Hematopoietic multipotent progenitor cell treated with erythropoietin and hydrocortisone succinate and interleukin-3 and kit ligand, for 6 days (in vitro differentiated cells): ENCODE results near the gene SNRPE.
"Not testable (repeated sequence)": the region's sequence is repeated elsewhere in the genome, so short reads cannot be mapped to it uniquely, and the experiment has no call there.

Experiments used
- DNase-seq: peaks from one replicate; pipeline ENCODE4 v3.0.0-alpha.2; 2015

SNRPE gene

GRCh38 chr1:203861379-203862184 lies at the start of gene SNRPE:
Gene SNRPE, plus strand, starts transcription at chr1:203861599. Its CDS starts 61 bp downstream, at chr1:203861660.
- peak; percentile 98 for DNase-seq

GRCh38 chr1:203813581-203814341 lies 47.6 kb upstream of the SNRPE start:
- DNase-seq: no peak

- DNase-seq: no peak
These were observed 43.0 kb upstream of the SNRPE start for GRCh38 chr1:203818399-203818798.

- DNase-seq: no peak
These were observed 38.1 kb upstream of the SNRPE start for GRCh38 chr1:203823306-203823705.

- DNase-seq: no peak
These were observed 35.2 kb upstream of the SNRPE start for GRCh38 chr1:203826175-203826574.

GRCh38 chr1:203828002-203828401 lies 33.4 kb upstream of the SNRPE start:
- no peak for DNase-seq

- DNase-seq: no peak
These were observed 32.9 kb upstream of the SNRPE start for GRCh38 chr1:203828503-203828902.

GRCh38 chr1:203829247-203829646 lies 32.2 kb upstream of the SNRPE start:
- not testable (repeated sequence) for DNase-seq

GRCh38 chr1:203835476-203835875 lies 25.9 kb upstream of the SNRPE start:
- DNase-seq: no peak

GRCh38 chr1:203839081-203839480 lies 22.3 kb upstream of the SNRPE start:
- no peak for DNase-seq

GRCh38 chr1:203840208-203840808 lies 21.1 kb upstream of the SNRPE start:
- no peak for DNase-seq

GRCh38 chr1:203842559-203842876 lies 18.9 kb upstream of the SNRPE start:
- no peak for DNase-seq

GRCh38 chr1:203843435-203843834 lies 18.0 kb upstream of the SNRPE start:
- DNase-seq: no peak

GRCh38 chr1:203853112-203853511 lies 8.3 kb upstream of the SNRPE start:
- not testable (repeated sequence) for DNase-seq

GRCh38 chr1:203858055-203858454 lies 3.3 kb upstream of the SNRPE start:
- no peak for DNase-seq

- no peak for DNase-seq
These were observed 2.4 kb upstream of the SNRPE start for GRCh38 chr1:203858975-203859374.

GRCh38 chr1:203860396-203861025 lies 888 bp upstream of the SNRPE start:
- no peak for DNase-seq

- DNase-seq: no peak
These were observed 6.4 kb downstream of the SNRPE start for GRCh38 chr1:203867802-203868201.

GRCh38 chr1:203870245-203870644 lies 8.8 kb downstream of the SNRPE start:
- DNase-seq: no peak

- DNase-seq: peak; percentile 83
These were observed 9.9 kb downstream of the SNRPE start for GRCh38 chr1:203871114-203871880.

- no peak for DNase-seq
These were observed 11.7 kb downstream of the SNRPE start for GRCh38 chr1:203873094-203873493.

GRCh38 chr1:203878422-203878821 lies 17.0 kb downstream of the SNRPE start:
- no peak for DNase-seq

GRCh38 chr1:203880606-203881005 lies 19.2 kb downstream of the SNRPE start:
- no peak for DNase-seq
